ENCODE results near the gene HOXD4.
A peak's percentile ranks its signal among the peaks of the same experiment; 100 is the strongest.

Gene HOXD4

GRCh38 chr2:176138923-176139660 is 12.3 kb upstream of the HOXD4 start:
- no peaks in the 10 kb centered on the region for H3K36me3 ChIP-seq (ENCODE audit: insufficient read depth, low read length)
- H3K9ac ChIP-seq (ENCODE audit: low read depth, low read length) = peak overlapping the region; percentile 68
- no peaks in the 10 kb centered on the region for H3K9me3 ChIP-seq (replicated peaks; ENCODE audit: low read length)
- peak overlapping the region; percentile 62 for H3K4me2 ChIP-seq (ENCODE audit: low read length)
- no peaks in the 10 kb centered on the region for H3K27me3 ChIP-seq (ENCODE audit: control insufficient read depth, insufficient read depth, low read length)
- peak overlapping the region; percentile 24 for H3K4me3 ChIP-seq (ENCODE audit: low read length)
- H3K4me1 ChIP-seq (ENCODE audit: control insufficient read depth, insufficient read depth, low read length) = peaks cover 3% of the 10 kb centered on the region

- Histone ChIP-seq H3K36me3 (ENCODE audit: insufficient read depth, low read length) (no peaks in the 10 kb centered on the region), H3K27me3 (ENCODE audit: control insufficient read depth, insufficient read depth, low read length) (no peaks in the 10 kb centered on the region), H3K9ac (ENCODE audit: low read depth, low read length) (peak overlapping the region; percentile 68), H3K9me3 (replicated peaks; ENCODE audit: low read length) (no peaks in the 10 kb centered on the region), H3K4me3 (ENCODE audit: low read length) (peak overlapping the region; percentile 75), H3K4me1 (ENCODE audit: control insufficient read depth, insufficient read depth, low read length) (peaks cover 3% of the 10 kb centered on the region), H3K4me2 (ENCODE audit: low read length) (peak overlapping the region; percentile 88)
Measured at GRCh38 chr2:176139661-176140512, 11.5 kb upstream of the HOXD4 start.

- Histone ChIP-seq H3K27me3 (ENCODE audit: control insufficient read depth, insufficient read depth, low read length) (peaks cover 5% of the 10 kb centered on the region), H3K4me2 (ENCODE audit: low read length) (peak overlapping the region; percentile 88), H3K36me3 (ENCODE audit: insufficient read depth, low read length) (no peaks in the 10 kb centered on the region), H3K4me3 (ENCODE audit: low read length) (peak overlapping the region; percentile 75), H3K9me3 (replicated peaks; ENCODE audit: low read length) (no peaks in the 10 kb centered on the region), H3K9ac (ENCODE audit: low read depth, low read length) (peak overlapping the region; percentile 63), H3K4me1 (ENCODE audit: control insufficient read depth, insufficient read depth, low read length) (peaks cover 2% of the 10 kb centered on the region)
Measured at GRCh38 chr2:176140513-176141317, 10.6 kb upstream of the HOXD4 start.

GRCh38 chr2:176142281-176142680 is 9.1 kb upstream of the HOXD4 start:
- H3K4me3 ChIP-seq (ENCODE audit: low read length) = no peak overlapping the region
- H3K36me3 ChIP-seq (ENCODE audit: insufficient read depth, low read length) = no peaks in the 10 kb centered on the region
- H3K4me2 ChIP-seq (ENCODE audit: low read length) = no peak overlapping the region
- peaks cover 5% of the 10 kb centered on the region for H3K27me3 ChIP-seq (ENCODE audit: control insufficient read depth, insufficient read depth, low read length)
- no peak overlapping the region for H3K9ac ChIP-seq (ENCODE audit: low read depth, low read length)
- no peaks in the 10 kb centered on the region for H3K4me1 ChIP-seq (ENCODE audit: control insufficient read depth, insufficient read depth, low read length)
- H3K9me3 ChIP-seq (replicated peaks; ENCODE audit: low read length) = no peaks in the 10 kb centered on the region

GRCh38 chr2:176145085-176145969 is 6.0 kb upstream of the HOXD4 start:
- Histone ChIP-seq H3K4me3 (ENCODE audit: low read length) (no peak overlapping the region), H3K27me3 (ENCODE audit: control insufficient read depth, insufficient read depth, low read length) (peaks cover 5% of the 10 kb centered on the region), H3K36me3 (ENCODE audit: insufficient read depth, low read length) (no peaks in the 10 kb centered on the region), H3K9ac (ENCODE audit: low read depth, low read length) (no peak overlapping the region), H3K4me2 (ENCODE audit: low read length) (no peak overlapping the region), H3K9me3 (replicated peaks; ENCODE audit: low read length) (no peaks in the 10 kb centered on the region), H3K4me1 (ENCODE audit: control insufficient read depth, insufficient read depth, low read length) (no peaks in the 10 kb centered on the region)

- Histone ChIP-seq H3K4me2 (ENCODE audit: low read length) (no peak overlapping the region), H3K36me3 (ENCODE audit: insufficient read depth, low read length) (no peaks in the 10 kb centered on the region), H3K27me3 (ENCODE audit: control insufficient read depth, insufficient read depth, low read length) (peaks cover 5% of the 10 kb centered on the region), H3K4me3 (ENCODE audit: low read length) (no peak overlapping the region), H3K4me1 (ENCODE audit: control insufficient read depth, insufficient read depth, low read length) (no peaks in the 10 kb centered on the region), H3K9me3 (replicated peaks; ENCODE audit: low read length) (no peaks in the 10 kb centered on the region), H3K9ac (ENCODE audit: low read depth, low read length) (no peak overlapping the region)
Measured at GRCh38 chr2:176146101-176146500, 5.2 kb upstream of the HOXD4 start.

- Histone ChIP-seq H3K36me3 (ENCODE audit: insufficient read depth, low read length) (no peaks in the 10 kb centered on the region), H3K4me1 (ENCODE audit: control insufficient read depth, insufficient read depth, low read length) (no peaks in the 10 kb centered on the region), H3K9ac (ENCODE audit: low read depth, low read length) (no peak overlapping the region), H3K9me3 (replicated peaks; ENCODE audit: low read length) (no peaks in the 10 kb centered on the region), H3K27me3 (ENCODE audit: control insufficient read depth, insufficient read depth, low read length) (peaks cover 5% of the 10 kb centered on the region), H3K4me3 (ENCODE audit: low read length) (no peak overlapping the region), H3K4me2 (ENCODE audit: low read length) (no peak overlapping the region)
Measured at GRCh38 chr2:176146645-176147044, 4.7 kb upstream of the HOXD4 start.

- Histone ChIP-seq H3K4me2 (ENCODE audit: low read length) (no peak overlapping the region), H3K4me3 (ENCODE audit: low read length) (no peak overlapping the region), H3K4me1 (ENCODE audit: control insufficient read depth, insufficient read depth, low read length) (no peaks in the 10 kb centered on the region), H3K36me3 (ENCODE audit: insufficient read depth, low read length) (no peaks in the 10 kb centered on the region), H3K9ac (ENCODE audit: low read depth, low read length) (no peak overlapping the region), H3K9me3 (replicated peaks; ENCODE audit: low read length) (no peaks in the 10 kb centered on the region), H3K27me3 (ENCODE audit: control insufficient read depth, insufficient read depth, low read length) (peaks cover 5% of the 10 kb centered on the region)
Measured at GRCh38 chr2:176147210-176147799, 4.0 kb upstream of the HOXD4 start.

- no peaks in the 10 kb centered on the region for H3K9me3 ChIP-seq (replicated peaks; ENCODE audit: low read length)
- no peak overlapping the region for H3K9ac ChIP-seq (ENCODE audit: low read depth, low read length)
- H3K36me3 ChIP-seq (ENCODE audit: insufficient read depth, low read length) = no peaks in the 10 kb centered on the region
- H3K4me3 ChIP-seq (ENCODE audit: low read length) = no peak overlapping the region
- H3K4me1 ChIP-seq (ENCODE audit: control insufficient read depth, insufficient read depth, low read length) = no peaks in the 10 kb centered on the region
- peaks cover 5% of the 10 kb centered on the region for H3K27me3 ChIP-seq (ENCODE audit: control insufficient read depth, insufficient read depth, low read length)
- H3K4me2 ChIP-seq (ENCODE audit: low read length) = no peak overlapping the region
Measured at GRCh38 chr2:176147800-176148496, 3.4 kb upstream of the HOXD4 start.

All from skeletal muscle satellite cell (primary cell).